ENCODE measurements around the gene GUCA1A. TPM values are rescaled to one million over a fixed set of nuclear protein-coding genes. Genes with fewer than 3 reads are reported as not detected.
"Not testable (repeated sequence)": the region's sequence is repeated elsewhere in the genome, so short reads cannot be mapped to it uniquely, and the experiment has no call there.

Gene GUCA1A
- polyA plus RNA-seq, 1 experiment: 0.20 TPM

DNA sequence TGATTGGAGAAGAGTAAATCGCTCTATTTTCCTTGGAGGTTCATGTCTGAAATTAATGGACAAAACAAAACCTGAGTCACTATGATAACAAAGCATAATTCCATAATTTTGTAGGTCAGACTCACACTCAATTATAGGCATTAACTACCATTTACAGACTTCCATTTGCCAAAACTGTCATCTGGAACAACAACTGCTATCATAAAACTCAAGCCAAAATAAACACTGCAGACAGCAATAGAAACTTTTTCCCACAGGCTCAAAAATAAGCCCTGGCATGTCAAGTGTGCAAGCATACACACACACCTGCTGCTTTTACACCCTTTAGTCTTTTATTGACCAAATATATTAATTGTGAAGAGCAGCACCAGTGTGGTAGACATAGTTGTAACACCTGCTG, 37.4 kb downstream of the GUCA1A start:
- no peak for DNase-seq (ENCODE audit: low read depth)
- H3K4me3 ChIP-seq (ENCODE audit: low read depth, low read length): no peak overlapping the region
- POLR2A ChIA-PET: no interaction called here
- CTCF ChIA-PET: no interaction called here
- H3K36me3 ChIP-seq (ENCODE audit: control insufficient read depth, insufficient read depth, low read length): peaks cover 12% of the 10 kb centered on the region
- no peaks in the 10 kb centered on the region for H3K27me3 ChIP-seq (ENCODE audit: control insufficient read depth, insufficient read depth, low read length)
- TF ChIP-seq, protein P1, sequence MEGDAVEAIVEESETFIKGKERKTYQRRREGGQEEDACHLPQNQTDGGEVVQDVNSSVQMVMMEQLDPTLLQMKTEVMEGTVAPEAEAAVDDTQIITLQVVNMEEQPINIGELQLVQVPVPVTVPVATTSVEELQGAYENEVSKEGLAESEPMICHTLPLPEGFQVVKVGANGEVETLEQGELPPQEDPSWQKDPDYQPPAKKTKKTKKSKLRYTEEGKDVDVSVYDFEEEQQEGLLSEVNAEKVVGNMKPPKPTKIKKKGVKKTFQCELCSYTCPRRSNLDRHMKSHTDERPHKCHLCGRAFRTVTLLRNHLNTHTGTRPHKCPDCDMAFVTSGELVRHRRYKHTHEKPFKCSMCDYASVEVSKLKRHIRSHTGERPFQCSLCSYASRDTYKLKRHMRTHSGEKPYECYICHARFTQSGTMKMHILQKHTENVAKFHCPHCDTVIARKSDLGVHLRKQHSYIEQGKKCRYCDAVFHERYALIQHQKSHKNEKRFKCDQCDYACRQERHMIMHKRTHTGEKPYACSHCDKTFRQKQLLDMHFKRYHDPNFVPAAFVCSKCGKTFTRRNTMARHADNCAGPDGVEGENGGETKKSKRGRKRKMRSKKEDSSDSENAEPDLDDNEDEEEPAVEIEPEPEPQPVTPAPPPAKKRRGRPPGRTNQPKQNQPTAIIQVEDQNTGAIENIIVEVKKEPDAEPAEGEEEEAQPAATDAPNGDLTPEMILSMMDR (IDR thresholded peaks at IDR 0.05; ENCODE audit: insufficient read depth, low read depth, low read length): no peak

DNA sequence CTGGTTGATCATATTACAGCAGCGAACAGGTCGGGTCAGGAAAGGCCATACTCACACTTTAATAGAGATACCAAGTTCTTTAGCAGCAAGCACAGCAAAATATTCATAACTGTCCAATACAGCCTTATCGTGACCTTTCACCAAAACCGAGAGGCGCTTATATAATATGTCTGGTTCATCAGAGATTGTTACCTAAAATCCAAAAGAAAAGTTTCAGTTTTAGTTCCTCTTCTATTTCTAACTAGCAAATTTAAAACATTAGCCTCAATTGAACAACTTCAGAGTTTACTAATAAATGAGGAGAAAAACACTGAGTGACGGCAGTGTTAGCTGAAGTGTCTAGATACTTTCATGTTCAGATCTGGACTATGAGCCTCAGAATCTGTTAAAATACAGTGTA, 38.6 kb downstream of the GUCA1A start:
- CTCF ChIA-PET: interaction anchor here (1.0 to 3.4 kb wide), 2 partner anchors 9 to 135 kb away, joined by 4 to 42 read pairs; no protein-coding TSS in a partner anchor
- H3K36me3 ChIP-seq (ENCODE audit: control insufficient read depth, insufficient read depth, low read length): peaks cover 12% of the 10 kb centered on the region

DNA sequence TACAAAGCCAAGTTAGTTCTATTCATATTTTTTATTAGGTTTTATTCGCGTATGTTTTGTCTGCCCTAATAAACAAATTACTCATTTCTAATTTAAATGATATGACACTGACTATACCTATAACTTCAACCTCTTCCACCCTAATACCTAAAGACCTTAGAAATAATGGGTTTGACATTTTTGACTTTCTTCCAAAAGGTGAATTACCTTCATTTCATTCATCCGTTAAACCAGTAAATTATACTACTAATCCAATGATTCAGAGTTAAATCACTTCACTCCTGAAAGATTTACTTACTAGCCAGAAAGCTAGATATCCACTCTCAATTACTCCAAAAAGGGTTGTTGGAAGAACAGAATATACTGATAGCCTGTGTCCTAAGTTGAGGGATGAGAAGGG, 39.3 kb downstream of the GUCA1A start:
- no peak for DNase-seq (ENCODE audit: low read depth)
- Histone ChIP-seq H3K36me3 (ENCODE audit: control insufficient read depth, insufficient read depth, low read length) (peaks cover 12% of the 10 kb centered on the region), H3K4me3 (ENCODE audit: low read depth, low read length) (no peak overlapping the region), H3K27me3 (ENCODE audit: control insufficient read depth, insufficient read depth, low read length) (no peaks in the 10 kb centered on the region)
- ChIA-PET POLR2A (no interaction called here), CTCF (interaction anchor here (0.5 to 4.9 kb wide), 5 partner anchors 10 to 426 kb away, joined by 3 to 49 read pairs (median 13); no protein-coding TSS in a partner anchor)
- TF ChIP-seq, protein P1 (IDR thresholded peaks at IDR 0.05; ENCODE audit: insufficient read depth, low read depth, low read length): no peak

More for the DNA sequence above, 38.6 kb downstream of the GUCA1A start:
- POLR2A ChIA-PET: interaction anchor here (0.5 kb wide), 1 partner anchor 23 kb away, joined by 4 read pairs; no protein-coding TSS in a partner anchor
- no peaks in the 10 kb centered on the region for H3K27me3 ChIP-seq (ENCODE audit: control insufficient read depth, insufficient read depth, low read length)
- TF ChIP-seq, protein P1 (IDR thresholded peaks at IDR 0.05; ENCODE audit: insufficient read depth, low read depth, low read length): no peak
- H3K4me3 ChIP-seq (ENCODE audit: low read depth, low read length): no peak overlapping the region
- DNase-seq (ENCODE audit: low read depth): no peak

DNA sequence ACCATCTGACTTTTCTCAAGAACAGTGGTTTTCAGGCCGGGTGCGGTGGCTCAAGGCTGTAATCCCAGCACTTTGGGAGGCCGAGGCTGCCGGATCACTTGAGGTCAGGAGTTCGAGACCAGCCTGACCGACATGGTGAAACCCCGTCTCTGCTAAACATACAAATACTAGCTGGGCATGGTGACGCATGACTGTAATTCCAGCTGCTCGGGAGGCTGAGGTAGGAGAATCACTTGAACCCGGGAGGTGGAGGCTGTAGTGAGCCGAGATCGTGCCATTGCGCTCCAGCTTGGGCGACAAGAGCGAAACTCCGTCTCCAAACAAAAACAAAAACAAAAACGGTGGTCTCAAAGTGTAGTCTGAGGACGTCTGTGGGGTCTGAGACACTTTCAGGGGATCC, 43.3 kb downstream of the GUCA1A start:
- H3K36me3 ChIP-seq (ENCODE audit: control insufficient read depth, insufficient read depth, low read length); DNase-seq (ENCODE audit: low read depth); POLR2A ChIA-PET; H3K27me3 ChIP-seq (ENCODE audit: control insufficient read depth, insufficient read depth, low read length): not testable (repeated sequence)
- CTCF ChIA-PET: interaction anchor here (0.8 to 4.9 kb wide), 3 partner anchors 48 to 331 kb away, joined by 3 to 49 read pairs (median 3); no protein-coding TSS in a partner anchor
- peak overlapping the region; percentile 83 for H3K4me3 ChIP-seq (ENCODE audit: low read depth, low read length)

DNA sequence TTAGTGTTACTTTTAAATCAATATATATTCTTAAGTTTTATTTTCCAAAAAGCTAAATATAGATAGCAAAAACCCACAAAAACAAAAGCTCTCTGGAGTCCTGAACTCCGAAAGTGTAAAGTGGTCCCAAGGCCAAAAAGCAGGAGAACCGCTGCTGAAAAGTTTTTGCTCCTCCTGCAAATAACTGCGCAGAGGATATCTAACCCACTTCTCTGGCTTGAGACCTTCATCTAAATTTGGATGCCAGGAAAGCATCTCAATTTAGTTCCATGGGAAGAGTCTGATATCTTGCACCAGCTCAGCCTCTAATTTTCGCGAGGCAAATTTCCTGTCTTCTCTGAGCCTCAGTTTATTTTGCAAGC, 44.0 kb downstream of the GUCA1A start:
- H3K36me3 ChIP-seq (ENCODE audit: control insufficient read depth, insufficient read depth, low read length): peaks cover 2% of the 10 kb centered on the region
- ChIA-PET CTCF (interaction anchor here (0.6 to 4.9 kb wide), 5 partner anchors 9 to 331 kb away, joined by 3 to 49 read pairs (median 3); no protein-coding TSS in a partner anchor), POLR2A (no interaction called here)
- H3K4me3 ChIP-seq (ENCODE audit: low read depth, low read length): peak overlapping the region; percentile 83
- DNase-seq (ENCODE audit: low read depth): no peak
- no peaks in the 10 kb centered on the region for H3K27me3 ChIP-seq (ENCODE audit: control insufficient read depth, insufficient read depth, low read length)
- TF ChIP-seq, protein P1 (IDR thresholded peaks at IDR 0.05; ENCODE audit: insufficient read depth, low read depth, low read length): no peak
